Activated CD4-positive, alpha-beta T cell treated with anti-CD3 and anti-CD28 coated beads, Interleukin-2, amount 10 ng/mL, durations not matched to agents 7 days and 5 days (primary cell): ENCODE measurements around the gene TAF1D. TPM values are rescaled to one million over a fixed set of nuclear protein-coding genes. Genes with fewer than 3 reads are reported as not detected.
A peak's percentile ranks its signal among the peaks of the same experiment; 100 is the strongest.

ENCODE experiments used
- CTCF ChIA-PET: fragments of 350-600 bp; sonication (Branson Sonifier 250); formaldehyde crosslinking; loops from one replicate; lab custom pipeline; 2021; ENCODE audit warnings: antibody characterized with exemption; lab: Charles Lee
- POLR2A ChIA-PET: fragments of 350-600 bp; sonication (Branson Sonifier 250); formaldehyde crosslinking; loops from one replicate; lab custom pipeline; 2021; ENCODE audit warnings: antibody characterized with exemption; lab: Charles Lee
- DNase-seq: peaks from one replicate; pipeline ENCODE4 v3.0.0-alpha.2; 2020
- H3K27ac Mint-ChIP-seq: one replicate; pipeline ENCODE4 v1.8.0; 2021; ENCODE audit warnings: mild to moderate bottlenecking, moderate library complexity, mixed read lengths
- H3K27me3 Mint-ChIP-seq: one replicate; pipeline ENCODE4 v1.8.0; 2021; ENCODE audit warnings: mixed read lengths
- H3K36me3 Mint-ChIP-seq: one replicate; pipeline ENCODE4 v1.8.0; 2021; ENCODE audit warnings: low read depth, mixed read lengths
- H3K4me1 Mint-ChIP-seq: one replicate; pipeline ENCODE4 v1.8.0; 2021; ENCODE audit warnings: mixed read lengths
- H3K4me3 Mint-ChIP-seq: one replicate; pipeline ENCODE4 v1.8.0; 2021; ENCODE audit warnings: mild to moderate bottlenecking, moderate library complexity, mixed read lengths
- H3K9me3 Mint-ChIP-seq: one replicate; pipeline ENCODE4 v1.8.0; 2021; ENCODE audit warnings: mixed read lengths
- total RNA-seq, 2 experiments: library from RNA; stranded (reverse); gene quantifications; one replicate each; pipeline ENCODE4 v1.2.3, GENCODE V29; 2021

Gene TAF1D
- total RNA-seq, 2 experiments from 2014 or later = 159 to 166 TPM

DNA sequence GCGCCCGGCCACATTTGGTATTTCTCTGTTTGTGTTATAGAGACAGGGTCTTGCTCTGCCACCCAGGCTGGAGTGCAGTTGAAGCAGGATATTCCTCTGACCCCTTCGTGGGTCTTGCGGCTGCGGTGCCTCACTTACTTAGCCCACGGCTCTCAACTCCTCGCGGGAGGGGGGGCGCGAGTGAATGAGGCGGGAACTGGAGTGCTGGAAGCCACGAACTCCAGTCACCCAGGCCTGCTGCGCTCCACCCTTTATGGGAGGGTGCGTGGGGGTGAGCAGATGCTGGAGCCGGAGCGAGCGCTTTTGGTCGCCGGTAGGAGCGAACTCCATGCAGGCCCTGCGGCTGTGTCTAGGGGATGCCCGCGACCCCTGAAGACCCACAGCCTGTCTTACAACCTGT lies 2.0 kb upstream of the TAF1D start:
- H3K36me3 Mint-ChIP-seq = peaks cover 31% of the 10 kb centered on the region
- H3K27me3 Mint-ChIP-seq = no peaks in the 10 kb centered on the region
- DNase-seq = no peak
- H3K27ac Mint-ChIP-seq = peak overlapping the region; percentile 31
- peaks cover 34% of the 10 kb centered on the region for H3K4me1 Mint-ChIP-seq
- H3K4me3 Mint-ChIP-seq = peak overlapping the region; percentile 60
- ChIA-PET POLR2A (no interaction called here), CTCF (interaction anchor here (1.3 kb wide), 1 partner anchor 1349 kb away, joined by 4 read pairs; no protein-coding TSS in a partner anchor)
- H3K9me3 Mint-ChIP-seq = no peaks in the 10 kb centered on the region

DNA sequence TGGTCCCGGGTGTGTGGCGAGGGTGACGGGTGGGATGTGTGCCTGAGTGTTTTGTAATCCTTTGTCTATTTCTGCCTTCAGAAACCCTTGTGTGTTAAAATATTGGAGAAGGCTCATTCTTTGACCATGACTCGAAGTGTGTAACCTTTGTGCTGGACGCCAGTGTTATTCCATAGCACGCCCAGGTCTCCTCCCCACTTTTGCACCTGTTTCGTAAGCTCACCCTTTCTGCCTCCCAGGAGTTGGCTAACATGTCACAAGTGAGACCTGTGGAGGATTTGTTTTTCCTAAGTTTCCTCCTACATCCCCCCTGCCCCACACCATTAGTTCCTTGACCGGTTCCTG lies 559 bp upstream of the TAF1D start:
- H3K36me3 Mint-ChIP-seq = peaks cover 42% of the 10 kb centered on the region

DNA sequence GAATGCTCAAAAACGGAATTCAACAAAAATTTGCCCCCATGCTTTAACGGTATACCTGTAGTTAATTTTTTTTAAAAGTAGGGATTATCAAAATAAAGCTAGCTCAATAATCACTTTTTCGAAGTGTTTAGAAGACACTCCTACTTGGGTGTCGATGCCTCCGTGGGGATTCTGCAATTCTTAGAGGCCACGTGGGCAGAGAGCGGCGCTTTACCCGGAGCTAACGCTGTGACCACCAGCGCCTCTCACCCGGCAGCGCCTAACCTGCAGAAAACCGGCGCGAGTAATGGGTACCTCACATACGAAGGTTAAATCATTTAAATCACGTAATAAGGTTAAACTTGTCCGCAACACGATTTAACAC lies 583 bp downstream of the TAF1D start:
- peak; percentile 64 for DNase-seq
- Mint-ChIP-seq H3K27ac (peak overlapping the region; percentile 99), H3K4me1 (peaks cover 56% of the 10 kb centered on the region), H3K36me3 (peaks cover 53% of the 10 kb centered on the region), H3K9me3 (no peaks in the 10 kb centered on the region), H3K4me3 (peak overlapping the region; percentile 99), H3K27me3 (no peaks in the 10 kb centered on the region)
- POLR2A ChIA-PET = interaction anchor here (0.7 to 2.9 kb wide), 4 partner anchors 9 to 1350 kb away, joined by 3 to 33 read pairs (median 7); partner anchors contain the start of genes CEP295 and MED17
- CTCF ChIA-PET = interaction anchor here (1.4 to 1.7 kb wide), 4 partner anchors 10 to 15 kb away, joined by 3 to 4 read pairs (median 4); no protein-coding TSS in a partner anchor

More for the DNA sequence above, 559 bp upstream of the TAF1D start:
- no peaks in the 10 kb centered on the region for H3K9me3 Mint-ChIP-seq
- H3K27me3 Mint-ChIP-seq = no peaks in the 10 kb centered on the region
- H3K27ac Mint-ChIP-seq = peak overlapping the region; percentile 99
- CTCF ChIA-PET = interaction anchor here (0.7 to 1.5 kb wide), 6 partner anchors 11 to 1351 kb away, joined by 3 to 4 read pairs (median 4); partner anchors contain the start of gene MED17
- POLR2A ChIA-PET = interaction anchor here (0.6 to 2.9 kb wide), 9 partner anchors 21 to 1349 kb away, joined by 3 to 33 read pairs (median 3); partner anchors contain the start of genes CEP295, MED17 and PANX1
- peak overlapping the region; percentile 99 for H3K4me3 Mint-ChIP-seq
- peaks cover 48% of the 10 kb centered on the region for H3K4me1 Mint-ChIP-seq
- no peak for DNase-seq

DNA sequence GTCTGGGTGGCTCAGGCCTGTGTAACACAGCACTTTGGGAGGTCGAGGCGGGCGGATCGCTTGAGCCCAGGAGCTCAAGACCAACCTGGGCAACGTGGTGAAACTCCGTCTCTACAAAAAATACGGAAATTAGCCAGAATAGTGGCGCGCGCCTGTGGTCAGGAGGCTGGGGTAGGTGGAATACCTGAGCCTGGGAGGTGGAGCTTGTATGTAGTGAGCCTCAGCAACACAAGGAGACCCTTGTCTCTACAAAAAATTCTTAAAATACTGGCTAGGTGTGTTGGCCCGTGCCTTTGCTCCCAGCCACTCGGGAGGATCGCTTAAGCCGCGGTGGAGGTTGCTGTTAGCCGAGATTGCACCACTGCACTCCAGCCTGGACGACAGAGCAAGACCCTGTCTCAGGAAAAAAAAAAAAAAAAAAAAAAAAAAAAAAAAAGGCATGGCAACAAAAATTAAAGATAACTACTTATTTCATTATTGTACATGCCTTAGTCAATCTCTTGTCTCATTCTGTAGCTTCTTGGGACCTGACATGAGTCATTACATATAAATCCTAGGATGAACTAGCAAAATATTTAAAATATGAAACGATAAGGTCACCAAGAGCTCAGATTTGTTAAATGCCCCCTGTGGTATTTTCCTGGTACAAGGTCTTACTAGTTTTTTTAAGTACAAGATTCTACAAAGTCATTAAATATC lies 1.1 kb downstream of the TAF1D start:
- H3K4me3 Mint-ChIP-seq = peak overlapping the region; percentile 99

DNA sequence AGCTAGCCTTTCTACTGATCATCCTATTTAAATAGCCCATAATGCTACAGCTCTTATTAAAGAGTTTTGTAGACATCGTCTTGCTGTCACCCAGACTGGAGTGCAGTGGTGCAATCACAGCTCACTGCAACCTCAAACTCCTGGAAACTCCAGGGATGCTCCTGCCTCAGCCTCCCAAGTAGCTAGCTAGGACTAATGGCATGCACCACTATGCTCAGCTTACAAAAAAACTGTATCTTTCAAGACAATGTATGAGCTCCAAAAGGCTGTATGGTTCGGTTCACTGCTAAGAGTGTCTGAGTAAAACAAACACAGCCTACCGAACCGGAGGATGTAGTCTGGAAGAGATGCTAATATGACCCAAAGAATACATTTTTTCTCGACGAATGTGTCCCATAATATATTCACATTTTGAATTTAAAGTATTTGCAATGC lies 2.6 kb downstream of the TAF1D start:
- Mint-ChIP-seq H3K4me1 (peaks cover 66% of the 10 kb centered on the region), H3K36me3 (peaks cover 69% of the 10 kb centered on the region), H3K27ac (peak overlapping the region; percentile 84), H3K27me3 (no peaks in the 10 kb centered on the region), H3K4me3 (peak overlapping the region; percentile 99), H3K9me3 (no peaks in the 10 kb centered on the region)
- no peak for DNase-seq
- ChIA-PET CTCF (interaction anchor here (1.0 to 1.1 kb wide), 2 partner anchors 14 to 18 kb away, joined by 3 to 4 read pairs; no protein-coding TSS in a partner anchor), POLR2A (interaction anchor here (0.7 to 1.1 kb wide), 3 partner anchors 9 to 45 kb away, joined by 3 to 5 read pairs (median 4); partner anchors contain the start of gene MED17)

More for the DNA sequence above, 1.1 kb downstream of the TAF1D start:
- H3K27ac Mint-ChIP-seq = peak overlapping the region; percentile 99
- peaks cover 56% of the 10 kb centered on the region for H3K36me3 Mint-ChIP-seq
- no peaks in the 10 kb centered on the region for H3K27me3 Mint-ChIP-seq
- H3K9me3 Mint-ChIP-seq = no peaks in the 10 kb centered on the region
- ChIA-PET CTCF (interaction anchor here (1.0 to 1.7 kb wide), 5 partner anchors 11 to 51 kb away, joined by 3 to 4 read pairs (median 4); no protein-coding TSS in a partner anchor), POLR2A (interaction anchor here (0.7 to 2.9 kb wide), 2 partner anchors 10 to 43 kb away, joined by 6 to 33 read pairs; partner anchors contain the start of gene MED17)
- peaks cover 59% of the 10 kb centered on the region for H3K4me1 Mint-ChIP-seq
- DNase-seq = peak; percentile 38

DNA sequence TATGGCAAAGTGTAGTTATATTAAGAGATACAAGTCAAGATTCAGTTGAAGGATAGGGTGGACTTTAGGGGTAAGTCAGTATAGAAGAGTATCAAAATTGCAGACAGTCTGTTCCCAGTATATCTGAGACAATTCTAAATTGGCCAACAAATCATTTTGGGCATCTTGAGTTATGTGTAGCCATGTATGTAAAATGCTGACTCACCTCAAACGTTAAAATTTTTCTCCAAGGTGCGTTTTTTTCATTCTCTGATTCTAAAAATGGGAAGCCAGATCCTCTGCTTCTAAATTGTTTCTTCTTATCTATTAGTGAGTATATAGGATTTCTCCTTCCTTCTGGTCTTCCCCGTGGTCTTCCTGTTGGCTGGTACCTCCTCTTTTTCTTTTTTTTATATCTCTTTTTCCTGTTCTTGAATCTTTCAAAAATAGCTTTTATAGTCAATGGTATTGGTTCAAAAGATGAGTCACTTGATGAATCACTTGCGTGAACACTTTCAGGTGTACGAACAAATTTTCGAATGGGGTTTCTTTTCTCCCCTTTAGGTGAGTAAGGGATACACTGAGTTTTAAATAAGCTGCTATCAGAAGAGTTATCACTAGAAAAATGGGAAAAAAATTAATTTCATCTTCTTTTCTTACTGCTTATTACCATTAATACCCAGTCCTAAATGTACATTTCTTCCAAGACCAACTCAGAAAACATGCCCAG lies 3.2 kb downstream of the TAF1D start:
- peaks cover 74% of the 10 kb centered on the region for H3K36me3 Mint-ChIP-seq
- no peaks in the 10 kb centered on the region for H3K27me3 Mint-ChIP-seq
- ChIA-PET POLR2A (interaction anchor here (0.7 to 1.1 kb wide), 3 partner anchors 9 to 46 kb away, joined by 3 to 5 read pairs (median 4); partner anchors contain the start of gene MED17), CTCF (interaction anchor here (1.0 to 1.1 kb wide), 2 partner anchors 13 to 17 kb away, joined by 3 to 4 read pairs; no protein-coding TSS in a partner anchor)
- no peaks in the 10 kb centered on the region for H3K9me3 Mint-ChIP-seq
- no peak for DNase-seq
- H3K4me1 Mint-ChIP-seq = peaks cover 69% of the 10 kb centered on the region
- peak overlapping the region; percentile 84 for H3K27ac Mint-ChIP-seq
- H3K4me3 Mint-ChIP-seq = peak overlapping the region; percentile 99

DNA sequence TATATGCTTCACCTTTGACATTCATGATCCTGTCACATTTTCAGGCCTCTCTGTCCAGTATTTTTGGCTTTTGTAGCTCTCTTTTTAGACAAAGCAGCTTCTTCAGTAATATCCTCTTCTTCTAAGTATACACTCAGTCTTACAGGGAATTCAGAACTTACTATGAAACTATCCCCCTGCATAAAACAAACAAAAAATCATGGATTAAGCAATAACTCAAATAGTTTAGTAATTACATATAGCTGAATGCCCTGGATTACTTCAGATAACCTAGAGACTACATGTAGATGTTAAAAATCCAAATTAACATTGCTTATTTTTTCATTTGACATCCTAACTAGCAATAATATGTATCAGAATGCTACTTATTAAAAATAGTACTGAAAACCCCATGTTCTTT lies 5.2 kb downstream of the TAF1D start:
- no peaks in the 10 kb centered on the region for H3K9me3 Mint-ChIP-seq
- H3K36me3 Mint-ChIP-seq = peaks cover 88% of the 10 kb centered on the region
- H3K4me3 Mint-ChIP-seq = no peak overlapping the region
- no peaks in the 10 kb centered on the region for H3K27me3 Mint-ChIP-seq
- DNase-seq = no peak
- no peak overlapping the region for H3K27ac Mint-ChIP-seq
- H3K4me1 Mint-ChIP-seq = peaks cover 67% of the 10 kb centered on the region
- ChIA-PET CTCF (interaction anchor here (1.0 to 1.2 kb wide), 4 partner anchors 12 to 59 kb away, joined by 3 read pairs; no protein-coding TSS in a partner anchor), POLR2A (no interaction called here)

DNA sequence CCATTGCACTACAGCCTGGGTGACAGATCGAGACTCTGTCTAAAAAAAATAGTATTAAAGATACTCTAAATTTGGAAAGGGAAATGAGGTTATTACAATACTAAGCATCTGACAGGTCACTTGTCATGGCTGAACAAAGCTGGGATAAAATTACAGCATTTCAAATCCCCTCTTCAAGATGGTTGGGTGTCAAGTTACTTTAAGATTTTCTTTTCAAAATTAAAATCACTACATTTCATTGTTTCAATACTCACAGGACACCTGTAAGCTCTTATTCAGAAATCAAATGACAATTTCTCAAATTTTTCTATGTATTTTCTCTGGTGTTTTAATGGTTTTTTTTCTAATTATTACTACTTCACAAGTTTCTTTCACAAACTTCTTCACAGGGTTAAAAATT lies 5.7 kb downstream of the TAF1D start:
- no peaks in the 10 kb centered on the region for H3K27me3 Mint-ChIP-seq
- no peak overlapping the region for H3K27ac Mint-ChIP-seq
- DNase-seq = no peak
- H3K4me1 Mint-ChIP-seq = peaks cover 67% of the 10 kb centered on the region
- ChIA-PET CTCF (interaction anchor here (1.0 to 1.2 kb wide), 4 partner anchors 11 to 59 kb away, joined by 3 read pairs; no protein-coding TSS in a partner anchor), POLR2A (interaction anchor here (0.6 kb wide), 1 partner anchor 64 kb away, joined by 3 read pairs; no protein-coding TSS in a partner anchor)
- H3K9me3 Mint-ChIP-seq = no peaks in the 10 kb centered on the region
- no peak overlapping the region for H3K4me3 Mint-ChIP-seq
- H3K36me3 Mint-ChIP-seq = peaks cover 85% of the 10 kb centered on the region

DNA sequence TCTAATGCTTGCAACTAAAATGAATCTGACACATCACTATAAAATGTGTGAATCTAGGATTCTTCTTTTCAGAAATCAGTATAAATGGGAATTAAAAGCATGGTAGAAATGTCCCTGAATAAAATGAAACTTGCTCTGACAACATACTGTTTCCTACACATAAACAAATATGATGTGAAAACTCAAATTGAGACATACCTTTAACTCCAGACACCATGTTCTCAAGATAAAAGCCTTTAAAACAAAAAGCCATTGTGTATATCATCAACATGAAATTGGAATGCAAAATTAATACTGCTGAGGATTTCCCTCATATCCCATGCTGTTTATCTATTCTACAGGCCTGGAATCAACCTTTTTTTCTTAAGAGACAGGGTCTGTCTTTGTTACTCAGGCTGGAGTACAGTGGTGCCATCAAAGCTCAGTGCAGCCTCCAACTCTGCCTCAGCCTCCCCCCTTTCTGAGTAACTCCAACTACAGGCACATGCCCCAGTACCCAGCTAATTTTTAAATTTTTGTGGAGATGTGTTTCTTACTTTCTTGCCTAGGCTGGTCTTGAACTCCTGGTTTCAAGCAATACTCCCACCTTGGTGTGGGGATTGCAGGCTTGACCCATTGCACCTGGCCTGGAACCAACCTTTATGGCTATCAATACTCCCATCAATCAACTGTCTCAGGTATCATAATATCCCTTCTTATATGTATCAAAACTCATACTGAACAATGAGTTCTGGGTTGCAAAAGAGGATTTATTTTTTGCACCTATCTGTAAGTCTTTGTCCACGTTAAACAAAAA lies 6.7 kb downstream of the TAF1D start:
- H3K36me3 Mint-ChIP-seq = peaks cover 86% of the 10 kb centered on the region
- peaks cover 72% of the 10 kb centered on the region for H3K4me1 Mint-ChIP-seq
- H3K27me3 Mint-ChIP-seq = no peaks in the 10 kb centered on the region
- ChIA-PET POLR2A (no interaction called here), CTCF (interaction anchor here (1.2 kb wide), 1 partner anchor 17 kb away, joined by 3 read pairs; no protein-coding TSS in a partner anchor)
- peak overlapping the region; percentile 20 for H3K4me3 Mint-ChIP-seq
- H3K27ac Mint-ChIP-seq = peak overlapping the region; percentile 36
- no peaks in the 10 kb centered on the region for H3K9me3 Mint-ChIP-seq
- DNase-seq = no peak

DNA sequence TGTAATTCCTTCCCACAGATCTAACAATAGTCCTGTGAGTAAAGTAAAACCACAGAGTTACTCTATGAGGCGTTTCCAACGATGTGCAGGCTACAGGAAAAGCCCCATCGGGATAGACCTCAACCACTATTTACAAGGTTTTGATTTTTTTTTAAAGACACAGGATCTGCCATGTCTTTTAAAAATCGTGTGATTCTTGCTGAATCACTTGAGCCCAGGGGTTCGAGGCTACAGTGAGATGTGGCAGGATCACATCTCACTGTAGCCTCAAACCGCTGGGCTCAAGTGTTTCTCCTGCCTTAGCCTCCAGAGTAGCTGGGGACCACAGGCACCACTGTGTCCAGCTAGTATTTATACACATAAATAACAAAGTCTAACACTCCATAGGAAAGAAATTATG lies 7.8 kb downstream of the TAF1D start:
- Mint-ChIP-seq H3K36me3 (peaks cover 86% of the 10 kb centered on the region), H3K27me3 (no peaks in the 10 kb centered on the region), H3K9me3 (no peaks in the 10 kb centered on the region), H3K4me1 (peaks cover 64% of the 10 kb centered on the region), H3K27ac (no peak overlapping the region), H3K4me3 (no peak overlapping the region)
- DNase-seq = no peak
- CTCF ChIA-PET = interaction anchor here (1.4 kb wide), 1 partner anchor 50 kb away, joined by 3 read pairs; no protein-coding TSS in a partner anchor
- POLR2A ChIA-PET = no interaction called here

DNA sequence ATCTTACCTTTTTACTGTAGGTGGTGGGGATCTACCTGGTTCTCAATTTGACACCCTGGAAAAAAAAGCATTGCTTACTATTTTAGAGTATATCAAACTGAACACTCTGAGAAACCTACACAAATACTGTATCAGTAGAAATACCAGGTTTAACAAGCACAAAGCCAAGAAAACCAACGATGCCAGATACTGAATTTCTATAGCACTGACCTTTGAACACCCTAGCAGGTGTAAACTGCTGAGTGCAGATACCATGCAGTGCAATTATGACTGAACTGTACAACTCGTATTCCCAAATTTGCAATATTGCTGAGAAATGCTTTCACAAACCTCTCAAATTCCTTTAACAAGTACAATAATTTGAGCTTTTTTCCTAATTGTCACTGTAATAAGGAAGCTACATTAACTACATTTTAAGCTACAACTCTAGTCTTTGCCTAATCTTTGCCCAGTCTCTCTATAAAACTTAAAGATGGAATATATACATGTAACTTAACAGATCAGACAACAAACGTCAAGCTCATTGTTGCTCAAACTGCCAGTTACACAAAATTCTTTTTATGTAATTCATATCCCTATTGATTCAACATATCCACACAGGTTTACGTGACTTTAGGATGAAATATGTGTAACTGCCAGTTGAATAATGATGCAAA lies 8.9 kb downstream of the TAF1D start:
- ChIA-PET CTCF (interaction anchor here (1.4 kb wide), 1 partner anchor 49 kb away, joined by 3 read pairs; no protein-coding TSS in a partner anchor), POLR2A (no interaction called here)
- peaks cover 85% of the 10 kb centered on the region for H3K36me3 Mint-ChIP-seq
- H3K27me3 Mint-ChIP-seq = no peaks in the 10 kb centered on the region
- DNase-seq = no peak
- no peaks in the 10 kb centered on the region for H3K9me3 Mint-ChIP-seq
- H3K4me1 Mint-ChIP-seq = peaks cover 58% of the 10 kb centered on the region
- no peak overlapping the region for H3K27ac Mint-ChIP-seq
- H3K4me3 Mint-ChIP-seq = no peak overlapping the region
